Breast epithelium (tissue), 4 donors: Measurements from ENCODE around the gene PRKD1. TPM values are rescaled to one million over a fixed set of nuclear protein-coding genes. Genes with fewer than 3 reads are reported as not detected.

Source experiments
- DNase-seq, 2 donors: peaks; one replicate each; pipeline ENCODE4 v3.0.0-alpha.2; 2019; ENCODE audit warnings: low spot score in 2 of 2
- H3K27ac ChIP-seq, 2 donors: fragments of 200-600 bp; sonication (generic) in 1 of 2; one replicate each; pipeline ENCODE4 v1.5.1; 2016 to 2019; ENCODE audit warnings: mild to moderate bottlenecking in 1 of 2
- H3K27me3 ChIP-seq, 2 donors: fragments of 200-600 bp; sonication (generic) in 1 of 2; one replicate each; pipeline versions ENCODE4 v1.5.1 to v1.6.0; 2017 to 2019; ENCODE audit warnings: control low read depth in 1 of 2, mild to moderate bottlenecking in 1 of 2
- H3K36me3 ChIP-seq: fragments of 200-600 bp; one replicate; pipeline ENCODE4 v1.5.1; 2019
- H3K4me1 ChIP-seq, 2 donors: fragments of 200-600 bp; sonication (generic); one replicate each; pipeline ENCODE4 v1.5.1; 2016 to 2019; ENCODE audit warnings: control low read depth in 1 of 2
- H3K4me3 ChIP-seq, 3 donors: fragments of 200-600 bp; sonication (generic); 1 replicate in 2 of 3; 2 replicates in 1 of 3; pipeline ENCODE4 v1.5.1; 2016 to 2019; ENCODE audit warnings: mild to moderate bottlenecking in 3 of 3, moderate library complexity in 2 of 3
- H3K9me3 ChIP-seq, 2 donors: fragments of 200-600 bp; sonication (generic) in 1 of 2; one replicate each; pipeline ENCODE4 v1.5.1; 2016 to 2019; ENCODE audit warnings: control low read depth in 1 of 2
- POLR2A ChIP-seq: fragments of 450-650 bp; IDR thresholded peaks from one replicate; pipeline ENCODE4 v1.6.1; 2016; ENCODE audit warnings: antibody characterized with exemption, mild to moderate bottlenecking, moderate library complexity
- POLR2AphosphoS5 ChIP-seq, 3 donors: sonication (generic); formaldehyde crosslinking; IDR thresholded peaks; one replicate each; pipeline ENCODE4 v1.6.1; 2017; ENCODE audit warnings: antibody characterized with exemption in 3 of 3
- intact Hi-C: fragments of 100-400 bp; cut with DNase I; formaldehyde crosslinking; loops from one replicate; pipeline ENCODE4 v1.15.1; 2023; ENCODE audit warnings: low total_unique reads
- total RNA-seq, 3 donors: library from RNA; depleted of rRNA; stranded (reverse); fragments of >200 nt; gene quantifications; one replicate each; pipeline ENCODE4 v1.1.0, GENCODE V29; 2016
- TF ChIP-seq, protein P1 (sequence below), 3 donors: fragments of 450-650 bp; IDR thresholded peaks; one replicate each; pipeline ENCODE4 v1.5.1; 2016 to 2017; ENCODE audit warnings: antibody characterized with exemption in 3 of 3, mild to moderate bottlenecking in 3 of 3, moderate library complexity in 3 of 3

PRKD1 gene
- total RNA-seq, 3 donors from 2014 or later: 14.1 to 26.1 (median 22.7) TPM

DNA sequence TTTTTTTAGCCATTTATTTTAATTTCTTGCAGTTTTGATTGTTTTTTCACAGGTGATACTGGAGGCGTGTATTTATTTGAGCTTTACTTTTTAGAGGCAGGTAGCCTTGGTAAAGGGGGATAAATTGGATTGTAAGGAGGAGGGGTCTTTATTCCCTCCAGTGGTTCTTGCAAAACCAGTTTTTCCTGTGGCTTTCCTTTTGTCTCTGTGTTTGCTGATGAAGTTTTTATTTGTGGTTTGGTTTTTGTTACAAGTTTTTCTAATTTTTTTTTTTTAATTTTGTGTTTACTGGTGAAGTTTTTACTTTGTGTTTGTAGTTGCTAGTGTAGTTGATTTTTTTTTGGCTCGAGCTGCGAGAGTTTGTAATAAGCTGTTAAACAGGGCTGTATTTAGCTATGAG lies 278.5 kb downstream of the PRKD1 start:
- Histone ChIP-seq H3K36me3 (no peaks in the 10 kb centered on the region), H3K4me1 (no peaks in the 10 kb centered on the region), H3K9me3 (peaks cover 17 to 18% of the 10 kb centered on the region in 2 donors), H3K27me3 (no peaks in the 10 kb centered on the region), H3K4me3 (no peak overlapping the region), H3K27ac (no peak overlapping the region)
- intact Hi-C loops: no loop called here
- DNase-seq: no peak
- no peak for TF ChIP-seq POLR2AphosphoS5 (IDR thresholded peaks at IDR 0.05)
- no peak for TF ChIP-seq POLR2A
- TF ChIP-seq, protein P1, sequence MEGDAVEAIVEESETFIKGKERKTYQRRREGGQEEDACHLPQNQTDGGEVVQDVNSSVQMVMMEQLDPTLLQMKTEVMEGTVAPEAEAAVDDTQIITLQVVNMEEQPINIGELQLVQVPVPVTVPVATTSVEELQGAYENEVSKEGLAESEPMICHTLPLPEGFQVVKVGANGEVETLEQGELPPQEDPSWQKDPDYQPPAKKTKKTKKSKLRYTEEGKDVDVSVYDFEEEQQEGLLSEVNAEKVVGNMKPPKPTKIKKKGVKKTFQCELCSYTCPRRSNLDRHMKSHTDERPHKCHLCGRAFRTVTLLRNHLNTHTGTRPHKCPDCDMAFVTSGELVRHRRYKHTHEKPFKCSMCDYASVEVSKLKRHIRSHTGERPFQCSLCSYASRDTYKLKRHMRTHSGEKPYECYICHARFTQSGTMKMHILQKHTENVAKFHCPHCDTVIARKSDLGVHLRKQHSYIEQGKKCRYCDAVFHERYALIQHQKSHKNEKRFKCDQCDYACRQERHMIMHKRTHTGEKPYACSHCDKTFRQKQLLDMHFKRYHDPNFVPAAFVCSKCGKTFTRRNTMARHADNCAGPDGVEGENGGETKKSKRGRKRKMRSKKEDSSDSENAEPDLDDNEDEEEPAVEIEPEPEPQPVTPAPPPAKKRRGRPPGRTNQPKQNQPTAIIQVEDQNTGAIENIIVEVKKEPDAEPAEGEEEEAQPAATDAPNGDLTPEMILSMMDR (IDR thresholded peaks at IDR 0.05): no peak

DNA sequence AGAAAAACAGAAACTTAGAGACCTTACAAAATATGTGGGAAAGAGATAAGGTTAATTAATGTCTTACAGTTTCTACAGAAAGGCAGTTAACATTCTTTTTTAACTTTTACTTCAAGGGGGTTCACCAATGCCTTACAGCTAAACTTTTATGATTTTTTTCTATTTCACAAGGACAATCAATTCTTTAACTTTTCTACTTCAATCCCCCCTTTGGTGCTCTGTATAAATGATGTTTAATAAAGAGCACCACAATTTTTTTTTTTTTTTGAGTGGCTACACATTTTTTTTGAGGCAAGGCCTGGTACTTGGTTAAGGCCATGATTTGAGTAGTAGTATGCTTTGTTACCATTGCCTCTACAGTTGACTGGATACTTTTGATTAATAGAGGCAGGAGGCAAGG lies 279.6 kb downstream of the PRKD1 start:
- DNase-seq: no peak
- no peaks in the 10 kb centered on the region for H3K36me3 ChIP-seq
- intact Hi-C loops: no loop called here
- TF ChIP-seq, protein P1 (IDR thresholded peaks at IDR 0.05): no peak
- TF ChIP-seq POLR2A (no peak), POLR2AphosphoS5 (IDR thresholded peaks at IDR 0.05) (no peak)
- peaks cover 17 to 18% of the 10 kb centered on the region in 2 donors for H3K9me3 ChIP-seq
- no peak overlapping the region for H3K4me3 ChIP-seq
- no peaks in the 10 kb centered on the region for H3K27me3 ChIP-seq
- no peak overlapping the region for H3K27ac ChIP-seq
- no peaks in the 10 kb centered on the region for H3K4me1 ChIP-seq

DNA sequence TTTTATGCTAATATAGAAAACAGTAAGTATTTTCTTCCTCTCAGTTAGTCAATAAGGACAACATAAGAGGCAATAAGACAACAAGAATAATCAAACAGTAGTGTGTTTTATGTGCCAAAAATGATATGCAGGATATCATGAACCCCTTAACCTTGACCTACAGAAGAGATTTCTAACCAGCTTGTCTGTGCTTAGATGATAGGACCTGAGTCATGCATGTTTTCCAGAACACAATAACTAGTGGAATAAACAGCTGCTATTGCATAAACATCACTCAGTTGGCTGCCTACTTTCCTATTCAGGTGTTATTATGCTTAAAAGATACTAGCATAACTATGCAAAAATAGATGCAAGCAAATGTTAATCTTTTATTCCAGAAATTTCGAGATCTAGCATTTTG lies 282.5 kb downstream of the PRKD1 start:
- H3K27ac ChIP-seq: no peak overlapping the region
- no peak overlapping the region for H3K4me3 ChIP-seq
- peaks cover 17 to 18% of the 10 kb centered on the region in 2 donors for H3K9me3 ChIP-seq
- H3K4me1 ChIP-seq: no peaks in the 10 kb centered on the region
- DNase-seq: no peak
- intact Hi-C loops: no loop called here
- TF ChIP-seq POLR2A (no peak), POLR2AphosphoS5 (IDR thresholded peaks at IDR 0.05) (no peak)
- TF ChIP-seq, protein P1 (IDR thresholded peaks at IDR 0.05): no peak
- no peaks in the 10 kb centered on the region for H3K27me3 ChIP-seq
- H3K36me3 ChIP-seq: no peaks in the 10 kb centered on the region

DNA sequence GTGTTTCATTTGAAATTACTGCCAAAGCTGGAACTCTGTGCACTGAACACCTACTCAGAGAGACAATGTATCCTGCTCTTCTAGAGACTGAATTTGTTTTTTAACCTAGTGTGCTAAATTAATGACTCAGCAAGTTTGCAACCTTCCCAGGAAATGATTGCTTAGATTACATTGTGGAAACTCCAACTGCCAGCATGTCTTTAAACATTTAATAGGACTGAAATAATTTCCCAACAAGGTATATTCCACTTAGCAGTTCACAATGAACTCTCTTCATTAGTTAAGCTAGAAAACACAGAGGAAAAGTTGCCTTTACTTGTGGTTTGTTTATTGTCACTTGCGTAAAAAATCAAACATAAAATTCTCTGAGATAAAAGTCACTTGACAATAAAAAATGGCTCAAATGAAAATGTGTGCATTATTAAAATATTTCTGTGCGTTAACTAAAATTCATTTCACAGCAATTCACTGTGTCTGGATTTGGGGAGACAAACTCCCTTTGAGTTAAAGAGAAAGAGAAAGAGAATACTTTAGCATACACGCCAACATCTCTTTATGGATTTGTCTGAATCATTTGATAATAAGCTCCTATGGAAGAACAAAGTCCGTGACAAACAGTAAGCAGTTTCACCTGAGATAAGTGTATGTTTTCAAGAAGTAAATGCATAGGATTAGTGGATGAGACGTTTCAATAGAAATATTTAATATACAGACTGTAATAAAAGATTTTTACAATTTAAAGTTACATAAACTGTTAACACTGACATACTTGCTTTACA lies 284.0 kb downstream of the PRKD1 start:
- H3K36me3 ChIP-seq: no peaks in the 10 kb centered on the region
- no peak overlapping the region for H3K27ac ChIP-seq
- no peak for DNase-seq
- H3K27me3 ChIP-seq: no peaks in the 10 kb centered on the region
- intact Hi-C loops: no loop called here
- no peak overlapping the region for H3K4me3 ChIP-seq
- TF ChIP-seq POLR2AphosphoS5 (IDR thresholded peaks at IDR 0.05) (no peak), POLR2A (no peak)
- TF ChIP-seq, protein P1 (IDR thresholded peaks at IDR 0.05): no peak
- H3K9me3 ChIP-seq: peaks cover 15 to 17% of the 10 kb centered on the region in 2 donors
- H3K4me1 ChIP-seq: no peaks in the 10 kb centered on the region

DNA sequence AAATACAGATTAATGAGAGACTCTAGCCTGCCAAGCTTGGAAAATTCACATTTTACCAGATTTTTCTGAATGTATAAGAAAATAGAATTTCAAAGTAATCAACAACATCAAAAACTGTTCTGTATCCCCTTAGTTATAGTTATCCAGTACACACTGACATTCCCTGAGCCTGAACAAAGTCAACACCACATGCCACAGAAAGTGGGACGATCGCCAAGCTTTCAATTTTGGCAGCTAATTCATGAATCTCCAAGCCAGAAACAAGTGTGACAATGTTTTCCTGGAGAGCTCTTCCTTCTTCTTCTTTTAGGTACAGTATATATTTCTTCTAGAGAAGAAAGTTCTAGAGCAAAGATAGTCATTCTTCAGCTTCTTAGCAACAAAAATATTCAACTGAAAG lies 290.2 kb downstream of the PRKD1 start:
- Histone ChIP-seq H3K27me3 (no peaks in the 10 kb centered on the region), H3K4me3 (no peak overlapping the region), H3K27ac (no peak overlapping the region), H3K4me1 (no peaks in the 10 kb centered on the region), H3K9me3 (no peaks in the 10 kb centered on the region), H3K36me3 (no peaks in the 10 kb centered on the region)
- peak; percentile 71 to 79 for DNase-seq
- TF ChIP-seq POLR2AphosphoS5 (IDR thresholded peaks at IDR 0.05): no peak
- no peak for TF ChIP-seq POLR2A
- TF ChIP-seq, protein P1 (IDR thresholded peaks at IDR 0.05): no peak
- intact Hi-C loops: no loop called here
